GM12878 (cell line): Measurements from ENCODE around the gene STRN4. TPM values are rescaled to one million over a fixed set of nuclear protein-coding genes. Genes with fewer than 3 reads are reported as not detected.

Experiments used
- ATAC-seq: fragments of 200-7000 bp; cut with Tn5 transposase; 3 replicates; pipeline ENCODE4 v1.9.1; 2020; ENCODE audit warnings: mild to moderate bottlenecking, moderate library complexity
- BruUV-seq: library from RNA; stranded (reverse); fragments of 400-500 nt; replicated peaks from 2 replicates; lab custom pipeline; 2021; lab: Mats Ljungman, UMichigan
- CTCF ChIA-PET: fragments of 300-600 bp; sonication (Branson Sonifier 250); formaldehyde crosslinking; extraction: SDS; loops from one replicate; lab custom pipeline; 2021; ENCODE audit warnings: inconsistent platforms; lab: Yijun Ruan, JAX
- POLR2A ChIA-PET: fragments of 350-600 bp; formaldehyde crosslinking; extraction: SDS; loops from one replicate; lab custom pipeline; 2021; ENCODE audit warnings: inconsistent platforms; lab: Charles Lee
- RAD21 ChIA-PET: fragments of 300-600 bp; sonication (Branson Sonifier 250); formaldehyde crosslinking; loops from one replicate; lab custom pipeline; 2023; ENCODE audit warnings: antibody characterized with exemption; ENCODE audit not compliant: unreplicated experiment; lab: Charles Lee
- SMC1A ChIA-PET: fragments of 300-600 bp; sonication (Branson Sonifier 250); formaldehyde crosslinking; loops from one replicate; lab custom pipeline; 2023; ENCODE audit not compliant: unreplicated experiment, uncharacterized antibody; lab: Charles Lee
- DNase-seq: peaks from one replicate; pipeline ENCODE4 v3.0.0-alpha.2; 2011; ENCODE audit warnings: low read depth, low spot score
- FAIRE-seq: peaks from 3 replicates; lab custom pipeline; 2011; peaks lifted over from hg19 to GRCh38; lab: Jason Lieb, UNC
- H2AFZ ChIP-seq: 2 replicates; pipeline ENCODE4 v1.6.0; 2011; ENCODE audit warnings: low read depth, low read length, control low read depth; ENCODE audit not compliant: control insufficient read depth
- H3K27ac ChIP-seq: 2 replicates; pipeline ENCODE4 v1.5.1; 2011; ENCODE audit warnings: control low read depth; ENCODE audit not compliant: control insufficient read depth, insufficient read depth
- H3K27me3 ChIP-seq, 2 experiments: replicated peaks in 1 of 2; 2 replicates each; pipeline versions ENCODE4 v1.6.0 to v1.6.1; 2011; ENCODE audit warnings: low read length in 1 of 2; ENCODE audit not compliant: control insufficient read depth in 2 of 2, insufficient read depth in 2 of 2
- H3K36me3 ChIP-seq, 2 experiments: 2 replicates each; pipeline ENCODE4 v1.5.1; 2011; ENCODE audit warnings: low read length in 1 of 2; ENCODE audit not compliant: control insufficient read depth in 2 of 2, insufficient read depth in 2 of 2
- H3K4me1 ChIP-seq: 2 replicates; pipeline ENCODE4 v1.6.1; 2011; ENCODE audit warnings: mild to moderate bottlenecking, low read length, moderate library complexity, mixed read lengths; ENCODE audit not compliant: control insufficient read depth, insufficient read depth
- H3K4me2 ChIP-seq: 2 replicates; pipeline ENCODE4 v1.6.0; 2011; ENCODE audit warnings: control low read depth; ENCODE audit not compliant: control insufficient read depth, insufficient read depth
- H3K4me3 ChIP-seq: fragments of 200-600 bp; sonication (generic); 2 replicates; pipeline ENCODE4 v1.5.1; 2016
- H3K79me2 ChIP-seq: 2 replicates; pipeline ENCODE4 v1.6.0; 2011; ENCODE audit warnings: low read length; ENCODE audit not compliant: control insufficient read depth, insufficient read depth
- H3K9ac ChIP-seq: 2 replicates; pipeline ENCODE4 v1.8.0; 2011; ENCODE audit warnings: low read length, control low read depth, mixed read lengths; ENCODE audit not compliant: control insufficient read depth, insufficient read depth
- H3K9me3 ChIP-seq: replicated peaks from 3 replicates; pipeline ENCODE4 v1.5.1; 2011; ENCODE audit warnings: mild to moderate bottlenecking, low read length; ENCODE audit not compliant: control insufficient read depth, insufficient read depth
- H4K20me1 ChIP-seq: 2 replicates; pipeline ENCODE4 v1.6.0; 2011; ENCODE audit not compliant: control insufficient read depth, insufficient read depth
- ATF7 ChIP-seq: fragments of 450-650 bp; IDR thresholded peaks from 2 replicates; pipeline ENCODE4 v1.6.1; 2016; ENCODE audit warnings: low read depth, mild to moderate bottlenecking
- BMI1 ChIP-seq: fragments of 450-650 bp; IDR thresholded peaks from 2 replicates; pipeline ENCODE4 v1.6.1; 2016; ENCODE audit warnings: mild to moderate bottlenecking, moderate library complexity, borderline replicate concordance
- CEBPZ ChIP-seq: fragments of 150-350 bp; IDR thresholded peaks from 2 replicates; pipeline ENCODE4 v1.6.1; 2016; ENCODE audit warnings: low read depth, low read length
- EED ChIP-seq: sonication (generic); IDR thresholded peaks from 2 replicates; pipeline ENCODE4 v1.6.1; 2016; ENCODE audit warnings: antibody characterized with exemption, low read depth
- ESRRA ChIP-seq: IDR thresholded peaks from 2 replicates; pipeline ENCODE4 v1.6.1; 2012; ENCODE audit warnings: mild to moderate bottlenecking, low read length, improper control_type of control experiment
- JUND ChIP-seq: IDR thresholded peaks from 2 replicates; pipeline ENCODE4 v1.6.1; 2012; ENCODE audit warnings: low read depth, mild to moderate bottlenecking, low read length, improper control_type of control experiment, moderate library complexity
- NKRF ChIP-seq: fragments of 450-650 bp; conservative IDR thresholded peaks from 2 replicates; pipeline ENCODE4 v1.6.1; 2017; ENCODE audit warnings: mild to moderate bottlenecking, moderate library complexity
- NR2C1 ChIP-seq: fragments of 450-650 bp; IDR thresholded peaks from 2 replicates; pipeline ENCODE4 v1.6.1; 2017; ENCODE audit warnings: antibody characterized with exemption, mild to moderate bottlenecking, moderate library complexity
- PML ChIP-seq: IDR thresholded peaks from 2 replicates; pipeline ENCODE4 v1.6.1; 2012; ENCODE audit warnings: low read length, inconsistent platforms
- POLR2A ChIP-seq: IDR thresholded peaks from 2 replicates; pipeline ENCODE4 v1.6.1; 2011; ENCODE audit warnings: low read depth, mild to moderate bottlenecking, low read length
- POU2F2 ChIP-seq: IDR thresholded peaks from 3 replicates; pipeline ENCODE4 v1.6.1; 2011; ENCODE audit warnings: low read depth, mild to moderate bottlenecking, low read length, borderline replicate concordance
- RBBP5 ChIP-seq: fragments of 200-600 bp; sonication (generic); conservative IDR thresholded peaks from 2 replicates; pipeline ENCODE4 v1.6.1; 2016
- RELA ChIP-seq: fragments of 450-650 bp; IDR thresholded peaks from 2 replicates; pipeline ENCODE4 v1.8.0; 2014; ENCODE audit warnings: borderline replicate concordance; ENCODE audit not compliant: partially characterized antibody
- SREBF1 ChIP-seq: IDR thresholded peaks from 2 replicates; pipeline ENCODE4 v1.6.1; 2012; ENCODE audit warnings: mild to moderate bottlenecking, low read length
- SUZ12 ChIP-seq: fragments of 200-600 bp; sonication (generic); IDR thresholded peaks from one replicate; pipeline ENCODE4 v1.6.1; 2018; ENCODE audit warnings: antibody characterized with exemption, mild to moderate bottlenecking; ENCODE audit not compliant: unreplicated experiment
- YBX1 ChIP-seq: fragments of 450-650 bp; IDR thresholded peaks from 2 replicates; pipeline ENCODE4 v1.6.1; 2016; ENCODE audit warnings: antibody characterized with exemption
- ZSCAN29 ChIP-seq: fragments of 450-650 bp; IDR thresholded peaks from 2 replicates; pipeline ENCODE4 v1.6.1; 2017; ENCODE audit warnings: mild to moderate bottlenecking, moderate library complexity
- WGBS: methylation state at CpG from one replicate; pipeline ENCODE4 v1.1.6; 2016; ENCODE audit warnings: low lambda C conversion rate; ENCODE audit not compliant: insufficient replicate concordance, insufficient coverage; ENCODE audit errors: missing lambda C conversion rate; 5-methylcytosine and 5-hydroxymethylcytosine counted together
- in situ Hi-C: fragments of 300-500 bp; cut with MboI; formaldehyde crosslinking; loops from 9 replicates; pipeline ENCODE4 v1.14.3; 2018; ENCODE audit warnings: mixed read lengths
- intact Hi-C: fragments of 100-400 bp; cut with micrococcal nuclease; formaldehyde crosslinking; loops from one replicate; pipeline ENCODE4 v1.14.2; 2022; ENCODE audit not compliant: unreplicated experiment
- polyA plus RNA-seq, 11 experiments: library from polyadenylated mRNA; depleted of rRNA in 4 of 11; unstranded in 6 of 11; stranded (reverse) in 5 of 11; fragments of >200 nt; fragmentation: Nextera tagmentation in 4 of 11; fragmentation: Illumina TruSeq in 1 of 11; extraction: Ambion mirVana in 4 of 11; extraction: Trizol in 1 of 11; gene quantifications; 1 replicate in 1 of 11; 2 replicates in 10 of 11; pipeline versions ENCODE4 v1.2.1 to v1.2.3, GENCODE V29; 2011 to 2016; ENCODE audit warnings: inconsistent platforms in 2 of 11, missing spikeins in 2 of 11, low read depth in 1 of 11
- total RNA-seq, 4 experiments: library from RNA; depleted of rRNA in 3 of 4; stranded (reverse); fragments of >200 nt in 3 of 4; fragmentation: Illumina TruSeq in 1 of 4; extraction: Trizol in 1 of 4; gene quantifications; 2 replicates each; pipeline versions ENCODE4 v1.2.1 to v1.2.3, GENCODE V29; 2013 to 2021
- TF ChIP-seq, protein P1 (sequence below): fragments of 450-650 bp; IDR thresholded peaks from 2 replicates; pipeline ENCODE4 v1.6.1; 2018; ENCODE audit warnings: borderline replicate concordance, mild to moderate bottlenecking; ENCODE audit not compliant: partially characterized antibody

The STRN4 gene
- total and polyA plus RNA-seq, 10 of the 15 experiments (the other 5 are each of a cell fraction or from before 2014, with no cell fraction given) = 0.42 to 62.8 (median 22.5) TPM

- no peak for FAIRE-seq
- no peak for TF ChIP-seq ATF7
- no peak for TF ChIP-seq EED
- no peak for TF ChIP-seq JUND
- no peak for TF ChIP-seq PML
- no peak for TF ChIP-seq ZSCAN29
- no peak for TF ChIP-seq CEBPZ
- TF ChIP-seq RBBP5 = no peak
- TF ChIP-seq NKRF = no peak
- TF ChIP-seq, protein P1, sequence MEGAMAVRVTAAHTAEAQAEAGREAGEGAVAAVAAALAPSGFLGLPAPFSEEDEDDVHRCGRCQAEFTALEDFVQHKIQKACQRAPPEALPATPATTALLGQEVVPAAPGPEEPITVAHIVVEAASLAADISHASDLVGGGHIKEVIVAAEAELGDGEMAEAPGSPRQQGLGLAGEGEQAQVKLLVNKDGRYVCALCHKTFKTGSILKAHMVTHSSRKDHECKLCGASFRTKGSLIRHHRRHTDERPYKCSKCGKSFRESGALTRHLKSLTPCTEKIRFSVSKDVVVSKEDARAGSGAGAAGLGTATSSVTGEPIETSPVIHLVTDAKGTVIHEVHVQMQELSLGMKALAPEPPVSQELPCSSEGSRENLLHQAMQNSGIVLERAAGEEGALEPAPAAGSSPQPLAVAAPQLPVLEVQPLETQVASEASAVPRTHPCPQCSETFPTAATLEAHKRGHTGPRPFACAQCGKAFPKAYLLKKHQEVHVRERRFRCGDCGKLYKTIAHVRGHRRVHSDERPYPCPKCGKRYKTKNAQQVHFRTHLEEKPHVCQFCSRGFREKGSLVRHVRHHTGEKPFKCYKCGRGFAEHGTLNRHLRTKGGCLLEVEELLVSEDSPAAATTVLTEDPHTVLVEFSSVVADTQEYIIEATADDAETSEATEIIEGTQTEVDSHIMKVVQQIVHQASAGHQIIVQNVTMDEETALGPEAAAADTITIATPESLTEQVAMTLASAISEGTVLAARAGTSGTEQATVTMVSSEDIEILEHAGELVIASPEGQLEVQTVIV = no peak
- no peak for TF ChIP-seq BMI1
- no peak; the same call in 1 of the 2 replicates for TF ChIP-seq POLR2A
- no peak for TF ChIP-seq SUZ12
- TF ChIP-seq YBX1 = no peak
- no peak for TF ChIP-seq ESRRA
- no peak for TF ChIP-seq NR2C1
- TF ChIP-seq POU2F2 = no peak
- no peak for TF ChIP-seq SREBF1
- TF ChIP-seq RELA = no peak
Measured at GRCh38 chr19:46698395-46699321, 47.6 kb downstream of the STRN4 start.

More at GRCh38 chr19:46698395-46699321, 47.6 kb downstream of the STRN4 start:
- Histone ChIP-seq H3K4me2 (no peak overlapping the region), H3K79me2 (no peaks in the 10 kb centered on the region), H3K4me1 (no peaks in the 10 kb centered on the region), H4K20me1 (no peaks in the 10 kb centered on the region), H2AFZ (no peak overlapping the region), H3K27ac (no peak overlapping the region), H3K36me3 (peaks cover 34% of the 10 kb centered on the region in 2 experiments), H3K9ac (no peak overlapping the region), H3K27me3 (no peaks in the 10 kb centered on the region), H3K9me3 (no peaks in the 10 kb centered on the region), H3K4me3 (no peak overlapping the region)
- WGBS = 93% methylated on average over 10 of the region's 11 CpGs
- BruUV-seq = TSS peak; percentile 46
- ChIA-PET RAD21 (interaction anchor here (0.6 kb wide), 1 partner anchor 294 kb away, joined by 3 read pairs; no protein-coding TSS in a partner anchor), POLR2A (no interaction called here), SMC1A (no interaction called here), CTCF (interaction anchor here (1.1 kb wide), 1 partner anchor 30 kb away, joined by 4 read pairs; no protein-coding TSS in a partner anchor)
- DNase-seq (no peak), ATAC-seq (no peak)
- intact Hi-C loops (no loop called here), in situ Hi-C loops (no loop called here)
